OCI-LY1 (cell line): ENCODE results near the gene CRLF3.

Experiments used
- EZH2 ChIP-seq: fragments of 200-600 bp; sonication (generic), shearing (Covaris generic); IDR thresholded peaks from 2 replicates; pipeline ENCODE4 v1.8.0; 2017; ENCODE audit warnings: borderline replicate concordance, mixed run types, mild to moderate bottlenecking, antibody characterized with exemption, low read length, moderate library complexity, mixed read lengths
- TF ChIP-seq, protein P1 (sequence below): fragments of 200-600 bp; sonication (generic), shearing (Covaris generic); IDR thresholded peaks from 2 replicates; pipeline ENCODE4 v1.5.1; 2017; ENCODE audit warnings: mild to moderate bottlenecking, antibody characterized with exemption, low read length, moderate library complexity, mixed read lengths

DNA sequence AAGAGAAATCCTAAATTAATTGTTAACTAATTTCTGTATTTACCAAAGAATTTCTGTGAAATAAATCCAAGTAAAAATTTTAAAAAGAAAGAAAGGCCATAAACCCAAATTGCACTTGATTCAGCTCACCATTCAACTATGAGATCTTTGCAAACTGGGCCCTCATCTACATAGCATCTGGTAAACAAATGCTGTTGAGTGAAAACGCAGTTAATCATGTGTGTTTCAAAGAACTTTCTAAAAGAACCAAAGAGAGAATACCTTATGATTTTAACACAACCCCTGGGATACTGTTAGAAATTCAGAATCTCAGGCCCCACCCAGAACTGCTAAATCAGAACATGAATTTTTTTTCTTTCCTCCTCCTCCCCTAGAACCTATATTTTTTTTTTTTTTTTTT lies 16.6 kb downstream of the CRLF3 start:
- TF ChIP-seq, protein P1, sequence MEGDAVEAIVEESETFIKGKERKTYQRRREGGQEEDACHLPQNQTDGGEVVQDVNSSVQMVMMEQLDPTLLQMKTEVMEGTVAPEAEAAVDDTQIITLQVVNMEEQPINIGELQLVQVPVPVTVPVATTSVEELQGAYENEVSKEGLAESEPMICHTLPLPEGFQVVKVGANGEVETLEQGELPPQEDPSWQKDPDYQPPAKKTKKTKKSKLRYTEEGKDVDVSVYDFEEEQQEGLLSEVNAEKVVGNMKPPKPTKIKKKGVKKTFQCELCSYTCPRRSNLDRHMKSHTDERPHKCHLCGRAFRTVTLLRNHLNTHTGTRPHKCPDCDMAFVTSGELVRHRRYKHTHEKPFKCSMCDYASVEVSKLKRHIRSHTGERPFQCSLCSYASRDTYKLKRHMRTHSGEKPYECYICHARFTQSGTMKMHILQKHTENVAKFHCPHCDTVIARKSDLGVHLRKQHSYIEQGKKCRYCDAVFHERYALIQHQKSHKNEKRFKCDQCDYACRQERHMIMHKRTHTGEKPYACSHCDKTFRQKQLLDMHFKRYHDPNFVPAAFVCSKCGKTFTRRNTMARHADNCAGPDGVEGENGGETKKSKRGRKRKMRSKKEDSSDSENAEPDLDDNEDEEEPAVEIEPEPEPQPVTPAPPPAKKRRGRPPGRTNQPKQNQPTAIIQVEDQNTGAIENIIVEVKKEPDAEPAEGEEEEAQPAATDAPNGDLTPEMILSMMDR = no peak
- TF ChIP-seq EZH2 = no peak
